Osteoblast (primary cell): ENCODE results near the gene CLEC16A. TPM values are rescaled to one million over a fixed set of nuclear protein-coding genes. Genes with fewer than 3 reads are reported as not detected.
A peak's percentile ranks its signal among the peaks of the same experiment; 100 is the strongest.
"Not testable (repeated sequence)": the region's sequence is repeated elsewhere in the genome, so short reads cannot be mapped to it uniquely, and the experiment has no call there.

ENCODE experiments used
- DNase-seq: peaks from one replicate; pipeline ENCODE4 v3.0.0; 2011; ENCODE audit warnings: low spot score, mixed read lengths; ENCODE audit not compliant: insufficient read length; ENCODE audit errors: missing footprints
- H2AFZ ChIP-seq: 2 replicates; pipeline ENCODE4 v1.6.0; 2011; ENCODE audit warnings: mild to moderate bottlenecking, low read length
- H3K27ac ChIP-seq: 2 replicates; pipeline ENCODE4 v1.5.1; 2011; ENCODE audit warnings: mild to moderate bottlenecking, low read depth, low read length, moderate library complexity
- H3K27me3 ChIP-seq: 2 replicates; pipeline ENCODE4 v1.6.0; 2012; ENCODE audit warnings: mild to moderate bottlenecking, control low read depth, inconsistent platforms, low read length, moderate library complexity; ENCODE audit not compliant: insufficient read depth
- H3K36me3 ChIP-seq: 2 replicates; pipeline ENCODE4 v1.5.1; 2011; ENCODE audit warnings: mild to moderate bottlenecking, low read length, control low read depth, moderate library complexity; ENCODE audit not compliant: insufficient read depth
- H3K4me1 ChIP-seq: 2 replicates; pipeline ENCODE4 v1.5.1; 2011; ENCODE audit warnings: mild to moderate bottlenecking, low read length, control low read depth, moderate library complexity; ENCODE audit not compliant: insufficient read depth
- H3K4me2 ChIP-seq: 2 replicates; pipeline ENCODE4 v1.6.0; 2011; ENCODE audit warnings: mild to moderate bottlenecking, low read length; ENCODE audit not compliant: insufficient read depth
- H3K4me3 ChIP-seq: fragments of 200-600 bp; sonication (generic); 3 replicates; pipeline ENCODE4 v1.5.1; 2012; ENCODE audit warnings: mild to moderate bottlenecking, low read length, inconsistent platforms; ENCODE audit not compliant: insufficient read depth
- H3K79me2 ChIP-seq: 2 replicates; pipeline ENCODE4 v1.6.0; 2012; ENCODE audit warnings: mild to moderate bottlenecking, low read length, control low read depth, inconsistent platforms; ENCODE audit not compliant: insufficient read depth
- H3K9me3 ChIP-seq: 2 replicates; pipeline ENCODE4 v1.5.1; 2011; ENCODE audit warnings: low read depth, low read length, control low read depth
- H4K20me1 ChIP-seq: 2 replicates; pipeline ENCODE4 v1.6.0; 2012; ENCODE audit warnings: mild to moderate bottlenecking, low read length, control low read depth; ENCODE audit not compliant: insufficient read depth
- CTCF ChIP-seq: IDR thresholded peaks from 2 replicates; pipeline ENCODE4 v1.5.1; 2011; ENCODE audit warnings: mild to moderate bottlenecking, low read depth, low read length, moderate library complexity; ENCODE audit errors: extremely low read depth
- total RNA-seq: library from RNA; depleted of rRNA; stranded (reverse); fragments of >200 nt; gene quantifications from 2 replicates; pipeline ENCODE4 v1.2.3, GENCODE V29; 2012

Gene CLEC16A
- total RNA-seq, 1 donor = 25.7 TPM

- H2AFZ ChIP-seq = no peak overlapping the region
Observed at GRCh38 chr16:10922328-10923145, 21.8 kb upstream of the CLEC16A start.

GRCh38 chr16:10923146-10923649 is 21.2 kb upstream of the CLEC16A start:
- Histone ChIP-seq H3K79me2 (no peaks in the 10 kb centered on the region), H3K4me1 (peaks cover 12% of the 10 kb centered on the region), H3K27ac (no peak overlapping the region), H2AFZ (no peak overlapping the region), H3K36me3 (peaks cover 26% of the 10 kb centered on the region), H3K4me2 (no peak overlapping the region), H3K27me3 (no peaks in the 10 kb centered on the region), H3K4me3 (no peak overlapping the region), H4K20me1 (peaks cover 6% of the 10 kb centered on the region), H3K9me3 (no peaks in the 10 kb centered on the region)
- no peak for TF ChIP-seq CTCF
- no peak for DNase-seq

More at GRCh38 chr16:10922328-10923145, 21.8 kb upstream of the CLEC16A start:
- DNase-seq = no peak
- no peaks in the 10 kb centered on the region for H3K79me2 ChIP-seq
- no peaks in the 10 kb centered on the region for H3K27me3 ChIP-seq
- H3K36me3 ChIP-seq = peaks cover 19% of the 10 kb centered on the region
- no peak overlapping the region for H3K4me2 ChIP-seq
- peaks cover 12% of the 10 kb centered on the region for H3K4me1 ChIP-seq
- peaks cover 3% of the 10 kb centered on the region for H4K20me1 ChIP-seq
- peak overlapping the region; percentile 43 for H3K27ac ChIP-seq
- H3K4me3 ChIP-seq = no peak overlapping the region
- TF ChIP-seq CTCF = no peak
- no peaks in the 10 kb centered on the region for H3K9me3 ChIP-seq

GRCh38 chr16:10923650-10924214 is 20.6 kb upstream of the CLEC16A start:
- H3K27me3 ChIP-seq = no peaks in the 10 kb centered on the region
- no peak for DNase-seq
- H3K79me2 ChIP-seq = no peaks in the 10 kb centered on the region
- H4K20me1 ChIP-seq = peaks cover 6% of the 10 kb centered on the region
- no peak overlapping the region for H3K4me3 ChIP-seq
- TF ChIP-seq CTCF = no peak
- peaks cover 29% of the 10 kb centered on the region for H3K36me3 ChIP-seq
- H2AFZ ChIP-seq = no peak overlapping the region
- H3K4me2 ChIP-seq = no peak overlapping the region
- H3K27ac ChIP-seq = no peak overlapping the region
- peaks cover 12% of the 10 kb centered on the region for H3K4me1 ChIP-seq
- no peaks in the 10 kb centered on the region for H3K9me3 ChIP-seq

GRCh38 chr16:10925285-10925684 is 19.1 kb upstream of the CLEC16A start:
- H4K20me1 ChIP-seq = peaks cover 17% of the 10 kb centered on the region
- not testable (repeated sequence) for H3K79me2 ChIP-seq, H3K4me2 ChIP-seq, H2AFZ ChIP-seq, DNase-seq, H3K4me3 ChIP-seq, H3K27me3 ChIP-seq, H3K27ac ChIP-seq, H3K9me3 ChIP-seq
- H3K4me1 ChIP-seq = peaks cover 12% of the 10 kb centered on the region
- H3K36me3 ChIP-seq = peaks cover 30% of the 10 kb centered on the region
